GM13977 (cell line): ENCODE measurements around the gene ZFYVE19.
"Not testable (repeated sequence)": the region's sequence is repeated elsewhere in the genome, so short reads cannot be mapped to it uniquely, and the experiment has no call there.

Experiments
- DNase-seq: peaks from one replicate; pipeline ENCODE4 v3.0.0; 2012; ENCODE audit warnings: low spot score
- in situ Hi-C: fragments of 300-500 bp; cut with MboI; formaldehyde crosslinking; loops from one replicate; pipeline ENCODE4 v1.12.0; 2022; ENCODE audit warnings: low sequenced_read_pairs, low pct_unique_long_range_greater_than_20kb, mixed read lengths, inconsistent platforms; ENCODE audit not compliant: unreplicated experiment
- TF ChIP-seq, protein P1 (sequence below): IDR thresholded peaks from 2 replicates; pipeline ENCODE4 v1.5.1; 2012; ENCODE audit warnings: mild to moderate bottlenecking, control low read depth; ENCODE audit not compliant: insufficient read depth; ENCODE audit errors: extremely low read depth, missing control alignments

ZFYVE19 gene

DNA sequence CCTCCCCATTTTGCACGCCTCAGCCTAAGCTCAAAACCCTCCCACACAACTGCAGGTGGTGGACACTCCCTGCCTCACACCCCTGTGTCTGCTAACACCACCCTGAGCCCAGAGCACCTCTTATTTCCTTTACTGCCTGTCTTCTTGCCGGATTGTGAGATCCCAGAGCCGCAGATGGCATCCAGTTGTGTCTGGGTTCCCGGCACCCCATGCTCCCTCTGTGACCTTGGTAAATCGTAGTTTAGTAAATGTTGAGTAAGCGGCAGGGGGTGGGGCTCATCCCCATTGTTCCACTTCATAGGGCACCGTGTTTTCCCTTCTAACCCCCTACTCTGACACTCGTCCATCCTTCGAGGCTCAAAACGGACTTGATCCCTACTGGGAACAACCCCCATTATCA lies 51.8 kb downstream of the ZFYVE19 start:
- DNase-seq: no peak
- TF ChIP-seq, protein P1, sequence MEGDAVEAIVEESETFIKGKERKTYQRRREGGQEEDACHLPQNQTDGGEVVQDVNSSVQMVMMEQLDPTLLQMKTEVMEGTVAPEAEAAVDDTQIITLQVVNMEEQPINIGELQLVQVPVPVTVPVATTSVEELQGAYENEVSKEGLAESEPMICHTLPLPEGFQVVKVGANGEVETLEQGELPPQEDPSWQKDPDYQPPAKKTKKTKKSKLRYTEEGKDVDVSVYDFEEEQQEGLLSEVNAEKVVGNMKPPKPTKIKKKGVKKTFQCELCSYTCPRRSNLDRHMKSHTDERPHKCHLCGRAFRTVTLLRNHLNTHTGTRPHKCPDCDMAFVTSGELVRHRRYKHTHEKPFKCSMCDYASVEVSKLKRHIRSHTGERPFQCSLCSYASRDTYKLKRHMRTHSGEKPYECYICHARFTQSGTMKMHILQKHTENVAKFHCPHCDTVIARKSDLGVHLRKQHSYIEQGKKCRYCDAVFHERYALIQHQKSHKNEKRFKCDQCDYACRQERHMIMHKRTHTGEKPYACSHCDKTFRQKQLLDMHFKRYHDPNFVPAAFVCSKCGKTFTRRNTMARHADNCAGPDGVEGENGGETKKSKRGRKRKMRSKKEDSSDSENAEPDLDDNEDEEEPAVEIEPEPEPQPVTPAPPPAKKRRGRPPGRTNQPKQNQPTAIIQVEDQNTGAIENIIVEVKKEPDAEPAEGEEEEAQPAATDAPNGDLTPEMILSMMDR: no peak
- in situ Hi-C loops: loop anchor here (5.0 kb wide), 1 partner anchor 34 kb away; the partner anchor contains the start of gene VPS18

GRCh38 chr15:40859206-40859851 lies 52.4 kb downstream of the ZFYVE19 start:
- in situ Hi-C loops: loop anchor here (5.0 kb wide), 1 partner anchor 33 kb away; the partner anchor contains the start of gene VPS18
- DNase-seq: peak; percentile 86

GRCh38 chr15:40861147-40861546 lies 54.3 kb downstream of the ZFYVE19 start:
- in situ Hi-C loops, DNase-seq: not testable (repeated sequence)

More at GRCh38 chr15:40859206-40859851, 52.4 kb downstream of the ZFYVE19 start:
- TF ChIP-seq, protein P1: peak; percentile 88

GRCh38 chr15:40863660-40864270 lies 56.9 kb downstream of the ZFYVE19 start:
- no peak for DNase-seq
- in situ Hi-C loops: no loop called here
- TF ChIP-seq, protein P1: no peak
